HepG2 (cell line): ENCODE results near the gene CNR2. TPM values are rescaled to one million over a fixed set of nuclear protein-coding genes. Genes with fewer than 3 reads are reported as not detected.

Experiments
- ATAC-seq: fragments of 200-7000 bp; cut with Tn5 transposase; 3 replicates; pipeline ENCODE4 v1.9.1; 2020; ENCODE audit warnings: mild to moderate bottlenecking, moderate library complexity
- BruUV-seq: library from RNA; stranded (reverse); fragments of 400-500 nt; replicated peaks from 2 replicates; lab custom pipeline; 2021; lab: Mats Ljungman, UMichigan
- CTCF ChIA-PET: fragments of 300-600 bp; formaldehyde crosslinking; extraction: SDS; loops from one replicate; lab custom pipeline; 2021; ENCODE audit warnings: low total read pairs, inconsistent platforms, low intra/inter-chr PET ratio; lab: Yijun Ruan, JAX
- POLR2A ChIA-PET: fragments of 350-600 bp; sonication (Branson Sonifier 250); formaldehyde crosslinking; loops from one replicate; lab custom pipeline; 2020; ENCODE audit warnings: antibody characterized with exemption, inconsistent platforms; lab: Yijun Ruan, JAX
- DNase-seq: peaks from one replicate; pipeline ENCODE4 v3.0.0-alpha.2; 2015; ENCODE audit warnings: low spot score
- FAIRE-seq: peaks from 3 replicates; lab custom pipeline; 2011; peaks lifted over from hg19 to GRCh38; lab: Jason Lieb, UNC
- H2AFZ ChIP-seq: one replicate; pipeline ENCODE4 v1.6.1; 2011; ENCODE audit warnings: low read length, inconsistent platforms
- H3K27ac ChIP-seq: fragments of 300-600 bp; 3 replicates; pipeline ENCODE4 v1.8.0; 2011; ENCODE audit warnings: mixed run types, mild to moderate bottlenecking, mixed read lengths, low read length, inconsistent platforms; ENCODE audit not compliant: insufficient read depth; ENCODE audit errors: extremely low read length
- H3K27me3 ChIP-seq, 2 experiments: fragments of 200-600 bp in 1 of 2; 2 replicates in 1 of 2; 3 replicates in 1 of 2; pipeline versions ENCODE4 v1.6.0 to v1.8.0; 2011; ENCODE audit warnings: low read length in 2 of 2, mild to moderate bottlenecking in 2 of 2, moderate library complexity in 2 of 2, inconsistent platforms in 1 of 2; ENCODE audit not compliant: insufficient read depth in 2 of 2, control insufficient read depth in 1 of 2
- H3K36me3 ChIP-seq, 2 experiments: fragments of 200-600 bp in 1 of 2; replicated peaks in 1 of 2; 2 replicates in 1 of 2; 3 replicates in 1 of 2; pipeline versions ENCODE4 v1.5.1 to v1.8.0; 2011; ENCODE audit warnings: low read length in 2 of 2, inconsistent platforms in 1 of 2; ENCODE audit not compliant: insufficient read depth in 2 of 2, control insufficient read depth in 1 of 2
- H3K4me1 ChIP-seq: 2 replicates; pipeline ENCODE4 v1.5.1; 2012; ENCODE audit warnings: low read length, inconsistent platforms; ENCODE audit not compliant: insufficient read depth
- H3K4me2 ChIP-seq: 2 replicates; pipeline ENCODE4 v1.6.0; 2011; ENCODE audit warnings: low read depth, low read length, inconsistent platforms
- H3K4me3 ChIP-seq, 3 experiments: fragments of 200-600 bp in 1 of 3; sonication (generic), shearing (Covaris generic) in 1 of 3; replicated peaks in 1 of 3; 2 replicates each; pipeline ENCODE4 v1.5.1; 2011 to 2016; ENCODE audit warnings: low read length in 3 of 3, inconsistent platforms in 2 of 3, low read depth in 2 of 3, mild to moderate bottlenecking in 2 of 3, control low read depth in 1 of 3, mixed read lengths in 1 of 3; ENCODE audit not compliant: insufficient read depth in 1 of 3
- H3K79me2 ChIP-seq: one replicate; pipeline ENCODE4 v1.6.1; 2011; ENCODE audit warnings: low read length, inconsistent platforms; ENCODE audit not compliant: insufficient read depth
- H3K9ac ChIP-seq: 2 replicates; pipeline ENCODE4 v1.6.0; 2011; ENCODE audit warnings: mild to moderate bottlenecking, low read depth, low read length, inconsistent platforms; ENCODE audit not compliant: insufficient read depth
- H3K9me3 ChIP-seq: 2 replicates; pipeline ENCODE4 v1.5.1; 2012; ENCODE audit warnings: mild to moderate bottlenecking, low read length
- H4K20me1 ChIP-seq: 2 replicates; pipeline ENCODE4 v1.6.0; 2011; ENCODE audit warnings: inconsistent platforms, mild to moderate bottlenecking, low read length, moderate library complexity; ENCODE audit not compliant: insufficient read depth
- CTCF ChIP-seq: sonication (generic); formaldehyde crosslinking; IDR thresholded peaks from 2 replicates; pipeline ENCODE4 v1.5.0; 2020; ENCODE audit warnings: mild to moderate bottlenecking, missing genetic modification reagents, moderate library complexity
- GTF2F1 ChIP-seq: fragments of 150-350 bp; IDR thresholded peaks from 2 replicates; pipeline ENCODE4 v1.6.1; 2014; ENCODE audit warnings: low read length
- IKZF1 ChIP-seq: fragments of 450-650 bp; IDR thresholded peaks from 2 replicates; pipeline ENCODE4 v1.7.1; 2016
- MIER3 ChIP-seq: IDR thresholded peaks from 2 replicates; pipeline ENCODE4 v1.6.1; 2016; ENCODE audit warnings: missing compliant biosample characterization, borderline replicate concordance
- MXD4 ChIP-seq: IDR thresholded peaks from 2 replicates; pipeline ENCODE4 v1.6.1; 2016; ENCODE audit warnings: mild to moderate bottlenecking, missing biosample characterization, missing genetic modification reagents
- PATZ1 ChIP-seq: sonication (generic); formaldehyde crosslinking; IDR thresholded peaks from 2 replicates; pipeline ENCODE4 v1.4.0; 2020; ENCODE audit warnings: missing genetic modification reagents
- PCBP2 ChIP-seq: fragments of 200-400 bp; formaldehyde crosslinking; optimal IDR thresholded peaks from 2 replicates; pipeline ENCODE3; 2018; ENCODE audit warnings: low read length, low read depth; ENCODE audit not compliant: poor library complexity, severe bottlenecking
- PHF8 ChIP-seq: sonication (generic); formaldehyde crosslinking; IDR thresholded peaks from 2 replicates; pipeline ENCODE4 v1.5.0; 2020; ENCODE audit warnings: missing genetic modification reagents
- RAD21 ChIP-seq: fragments of 450-650 bp; formaldehyde crosslinking; IDR thresholded peaks from 2 replicates; pipeline ENCODE4 v1.5.0; 2020; ENCODE audit warnings: mild to moderate bottlenecking
- REXO4 ChIP-seq: sonication (generic); formaldehyde crosslinking; IDR thresholded peaks from 2 replicates; pipeline ENCODE4 v1.8.0; 2022; ENCODE audit warnings: missing genetic modification reagents, mild to moderate bottlenecking, borderline replicate concordance
- SIX4 ChIP-seq: sonication (generic); formaldehyde crosslinking; IDR thresholded peaks from 2 replicates; pipeline ENCODE4 v1.4.0; 2020; ENCODE audit warnings: missing genetic modification reagents
- SMC3 ChIP-seq: IDR thresholded peaks from 2 replicates; pipeline ENCODE4 v1.6.1; 2011; ENCODE audit warnings: low read length, improper control_type of control experiment
- STAG1 ChIP-seq: sonication (generic); formaldehyde crosslinking; IDR thresholded peaks from 2 replicates; pipeline ENCODE4 v1.4.0; 2020; ENCODE audit warnings: missing genetic modification reagents
- ZBTB38 ChIP-seq: sonication (generic); formaldehyde crosslinking; IDR thresholded peaks from 2 replicates; pipeline ENCODE4 v1.5.1; 2020; ENCODE audit warnings: mild to moderate bottlenecking, missing genetic modification reagents
- ZFX ChIP-seq: sonication (generic); formaldehyde crosslinking; IDR thresholded peaks from 2 replicates; pipeline ENCODE4 v1.4.0; 2020; ENCODE audit warnings: mild to moderate bottlenecking, low read depth, missing genetic modification reagents, moderate library complexity
- ZNF263 ChIP-seq: sonication (generic); formaldehyde crosslinking; IDR thresholded peaks from 2 replicates; pipeline ENCODE4 v1.4.0; 2020; ENCODE audit warnings: missing genetic modification reagents
- ZNF530 ChIP-seq: sonication (generic); formaldehyde crosslinking; IDR thresholded peaks from 2 replicates; pipeline ENCODE4 v1.5.0; 2020; ENCODE audit warnings: low read depth, mild to moderate bottlenecking, missing genetic modification reagents
- ZNF619 ChIP-seq: sonication (generic); formaldehyde crosslinking; IDR thresholded peaks from 2 replicates; pipeline ENCODE4 v1.4.0; 2020; ENCODE audit warnings: mild to moderate bottlenecking, missing genetic modification reagents
- ZSCAN25 ChIP-seq: sonication (generic); formaldehyde crosslinking; IDR thresholded peaks from 2 replicates; pipeline ENCODE4 v1.8.0; 2022; ENCODE audit warnings: mild to moderate bottlenecking, missing genetic modification reagents
- WGBS: methylation state at CpG from one replicate; pipeline ENCODE4 v1.1.6; 2017; ENCODE audit warnings: low lambda C conversion rate; 5-methylcytosine and 5-hydroxymethylcytosine counted together
- in situ Hi-C: cut with HindIII; loops from 2 replicates; pipeline ENCODE4 v1.10.0; 2017; ENCODE audit warnings: low pct_unique_long_range_greater_than_20kb; ENCODE audit not compliant: extremely low pct_ligation_motif_present
- intact Hi-C: fragments of 100-400 bp; cut with micrococcal nuclease; formaldehyde crosslinking; loops from one replicate; pipeline ENCODE4 v1.10.0; 2022; ENCODE audit not compliant: unreplicated experiment
- polyA plus RNA-seq, 8 experiments: library from polyadenylated mRNA; depleted of rRNA in 3 of 8; stranded (reverse) in 7 of 8; unstranded in 1 of 8; fragments of >200 nt; fragmentation: Illumina TruSeq in 4 of 8; extraction: Trizol in 4 of 8; gene quantifications; 2 replicates each; pipeline versions ENCODE4 v1.2.1 to v1.2.3, GENCODE V29; 2011 to 2016; ENCODE audit warnings: low read depth in 4 of 8, missing spikeins in 1 of 8, mixed read lengths in 1 of 8; ENCODE audit not compliant: insufficient read depth in 1 of 8
- total RNA-seq, 5 experiments: library from RNA; depleted of rRNA; stranded (reverse); fragments of >200 nt; fragmentation: Illumina TruSeq; extraction: Trizol; gene quantifications; 2 replicates each; pipeline ENCODE4 v1.2.3, GENCODE V29; 2016; ENCODE audit warnings: low read depth in 1 of 5

The CNR2 gene
- total and polyA plus RNA-seq, 2 of the 13 experiments (the other 11 are each of a cell fraction or from before 2014, with no cell fraction given), result not detected

GRCh38 chr1:23862640-23863039, 50.5 kb downstream of the CNR2 start:
- POLR2A ChIA-PET, result no interaction called here

GRCh38 chr1:23854568-23854967, 58.6 kb downstream of the CNR2 start:
- Histone ChIP-seq H4K20me1 (no peaks in the 10 kb centered on the region), H3K9me3 (no peaks in the 10 kb centered on the region), H3K4me1 (no peaks in the 10 kb centered on the region), H3K27me3 (no peaks in the 10 kb centered on the region), H3K4me2 (no peak overlapping the region), H2AFZ (no peak overlapping the region), H3K36me3 (peaks cover 2 to 11% of the 10 kb centered on the region in 2 experiments; a peak in 4 of 5 replicates), H3K9ac (no peak overlapping the region), H3K79me2 (no peaks in the 10 kb centered on the region), H3K4me3 (no peak overlapping the region), H3K27ac (no peak overlapping the region)
- FAIRE-seq, result no peak
- in situ Hi-C loops, result no loop called here
- peak; percentile 52; the same call in 1 of the 3 replicates for ATAC-seq
- ChIA-PET CTCF (interaction anchor here (1.6 to 2.4 kb wide), 2 partner anchors 45 to 82 kb away, joined by 10 read pairs; no protein-coding TSS in a partner anchor), POLR2A (no interaction called here)
- BruUV-seq, result no TSS peak
- peak; percentile 20 for DNase-seq
- intact Hi-C loops, result loop anchor here (1.0 kb wide), 1 partner anchor 45 kb away; no protein-coding TSS in a partner anchor
- 19% methylated on average over 2 of the region's 2 CpGs for WGBS
- peak; percentile 22; the same call in 1 of the 2 replicates for TF ChIP-seq PATZ1
- TF ChIP-seq SMC3, result peak; percentile 50; the same call in 1 of the 2 replicates
- TF ChIP-seq ZSCAN25 (CRISPR knock-in tag), result no peak
- TF ChIP-seq RAD21, result 0 out of 2 replicates have a peak, but pooled peaks have one; percentile 32
- peak; percentile 68 for TF ChIP-seq STAG1
- TF ChIP-seq ZNF530 (CRISPR knock-in tag), result no peak
- no peak for TF ChIP-seq REXO4 (CRISPR knock-in tag)
- TF ChIP-seq IKZF1, result no peak
- peak; percentile 66 for TF ChIP-seq CTCF (CRISPR knock-in tag)
- TF ChIP-seq ZFX (CRISPR knock-in tag), result no peak

More at GRCh38 chr1:23862640-23863039, 50.5 kb downstream of the CNR2 start:
- peaks cover 3% of the 10 kb centered on the region for H3K79me2 ChIP-seq
- no peaks in the 10 kb centered on the region for H4K20me1 ChIP-seq
- no peaks in the 10 kb centered on the region for H3K9me3 ChIP-seq
- H3K27ac ChIP-seq, result no peak overlapping the region
- H3K27me3 ChIP-seq, result no peaks in the 10 kb centered on the region
- in situ Hi-C loops, result no loop called here
- 93% methylated on average over 3 of the region's 3 CpGs for WGBS
- no peak overlapping the region for H2AFZ ChIP-seq
- no peak for FAIRE-seq
- CTCF ChIA-PET, result no interaction called here
- H3K4me1 ChIP-seq, result peaks cover 15% of the 10 kb centered on the region
- no peak for DNase-seq
- no peak overlapping the region for H3K4me3 ChIP-seq
- peaks cover 4 to 22% of the 10 kb centered on the region in 2 experiments; a peak in 4 of 5 replicates for H3K36me3 ChIP-seq
- BruUV-seq, result no TSS peak
- ATAC-seq, result no peak
- no peak overlapping the region for H3K9ac ChIP-seq
- H3K4me2 ChIP-seq, result no peak overlapping the region
- intact Hi-C loops, result loop anchor here (10.0 kb wide), 1 partner anchor 88 kb away; the partner anchor contains the start of gene PITHD1
- no peak for TF ChIP-seq ZNF619 (CRISPR knock-in tag)
- TF ChIP-seq MIER3 (CRISPR knock-in tag), result no peak
- no peak for TF ChIP-seq PCBP2
- no peak for TF ChIP-seq MXD4 (CRISPR knock-in tag)
- no peak for TF ChIP-seq GTF2F1
- no peak for TF ChIP-seq PHF8 (CRISPR knock-in tag)
- TF ChIP-seq ZNF263, result no peak
- TF ChIP-seq ZBTB38, result no peak
- TF ChIP-seq SIX4 (CRISPR knock-in tag), result no peak
